IMR-90 (cell line): ENCODE data around the gene SCN8A. TPM values are rescaled to one million over a fixed set of nuclear protein-coding genes. Genes with fewer than 3 reads are reported as not detected.

ENCODE experiments used
- ATAC-seq: fragments of 200-7000 bp; cut with Tn5 transposase; 2 replicates; pipeline ENCODE4 v1.9.1; 2020; ENCODE audit warnings: low read depth, mild to moderate bottlenecking, moderate library complexity
- BruUV-seq: library from RNA; stranded (reverse); fragments of 400-500 nt; replicated peaks from 2 replicates; lab custom pipeline; 2021; lab: Mats Ljungman, UMichigan
- CTCF ChIA-PET: fragments of 300-600 bp; formaldehyde crosslinking; extraction: SDS; loops from one replicate; lab custom pipeline; 2021; ENCODE audit warnings: antibody characterized with exemption; lab: Yijun Ruan, JAX
- POLR2A ChIA-PET: fragments of 300-600 bp; sonication (Branson Sonifier 250); formaldehyde crosslinking; loops from one replicate; lab custom pipeline; 2022; ENCODE audit warnings: antibody characterized with exemption; ENCODE audit not compliant: unreplicated experiment; lab: Charles Lee
- DNase-seq: peaks from one replicate; pipeline ENCODE4 v3.0.0; 2013
- H2AFZ ChIP-seq: replicated peaks from 2 replicates; pipeline ENCODE3; 2013; ENCODE audit warnings: low read length, mild to moderate bottlenecking; ENCODE audit not compliant: poor library complexity
- H2AK5ac ChIP-seq: 2 replicates; pipeline ENCODE4 v1.6.1; 2013; ENCODE audit warnings: low read depth, low read length, inconsistent platforms
- H2AK9ac ChIP-seq: replicated peaks from 2 replicates; pipeline ENCODE3; 2013; ENCODE audit warnings: mild to moderate bottlenecking, low read depth, low read length, moderate library complexity; ENCODE audit not compliant: poor library complexity
- H2BK120ac ChIP-seq: 2 replicates; pipeline ENCODE4 v1.6.1; 2013; ENCODE audit warnings: low read depth, low read length, inconsistent platforms
- H2BK15ac ChIP-seq: 3 replicates; pipeline ENCODE4 v1.6.1; 2013; ENCODE audit warnings: low read depth, low read length, inconsistent platforms
- H2BK20ac ChIP-seq: 2 replicates; pipeline ENCODE4 v1.6.1; 2013; ENCODE audit warnings: low read depth, mild to moderate bottlenecking, inconsistent platforms, low read length, moderate library complexity
- H2BK5ac ChIP-seq: 2 replicates; pipeline ENCODE4 v1.6.1; 2013; ENCODE audit warnings: mild to moderate bottlenecking, low read depth, low read length, inconsistent platforms; ENCODE audit not compliant: poor library complexity, severe bottlenecking
- H3K14ac ChIP-seq: replicated peaks from 2 replicates; pipeline ENCODE4 v1.6.1; 2013; ENCODE audit warnings: low read depth, low read length, inconsistent platforms
- H3K18ac ChIP-seq: 2 replicates; pipeline ENCODE4 v1.6.1; 2013; ENCODE audit warnings: low read depth, low read length, control low read depth
- H3K23ac ChIP-seq: 2 replicates; pipeline ENCODE4 v1.6.1; 2013; ENCODE audit warnings: low read depth, low read length, inconsistent platforms
- H3K27ac ChIP-seq: 2 replicates; pipeline ENCODE4 v1.5.1; 2013; ENCODE audit warnings: mild to moderate bottlenecking, control low read depth, low read length; ENCODE audit not compliant: insufficient read depth
- H3K27me3 ChIP-seq: 2 replicates; pipeline ENCODE4 v1.6.1; 2013; ENCODE audit warnings: low read length; ENCODE audit not compliant: control insufficient read depth, insufficient read depth
- H3K36me3 ChIP-seq: 2 replicates; pipeline ENCODE4 v1.6.1; 2013; ENCODE audit warnings: low read length, mixed read lengths; ENCODE audit not compliant: control insufficient read depth, insufficient read depth
- H3K4ac ChIP-seq: 2 replicates; pipeline ENCODE4 v1.6.1; 2013; ENCODE audit warnings: low read depth, low read length, inconsistent platforms
- H3K4me1 ChIP-seq: 2 replicates; pipeline ENCODE4 v1.6.1; 2013; ENCODE audit warnings: low read length, mixed read lengths; ENCODE audit not compliant: control insufficient read depth, insufficient read depth
- H3K4me2 ChIP-seq: 2 replicates; pipeline ENCODE4 v1.6.1; 2013; ENCODE audit warnings: low read depth, mild to moderate bottlenecking, control low read depth, low read length, moderate library complexity
- H3K4me3 ChIP-seq: 2 replicates; pipeline ENCODE4 v1.5.1; 2013; ENCODE audit warnings: low read depth, mild to moderate bottlenecking, control low read depth, low read length, moderate library complexity; ENCODE audit not compliant: insufficient read depth
- H3K56ac ChIP-seq: 2 replicates; pipeline ENCODE4 v1.6.1; 2013; ENCODE audit warnings: low read length, inconsistent platforms; ENCODE audit not compliant: insufficient read depth; ENCODE audit errors: extremely low read depth
- H3K79me1 ChIP-seq, 2 experiments: 2 replicates each; pipeline ENCODE4 v1.6.1; 2013; ENCODE audit warnings: low read length in 2 of 2, inconsistent platforms in 1 of 2, low read depth in 1 of 2
- H3K9ac ChIP-seq: 2 replicates; pipeline ENCODE4 v1.6.1; 2013; ENCODE audit warnings: low read depth, low read length, control low read depth
- H3K9me1 ChIP-seq: 2 replicates; pipeline ENCODE4 v1.6.1; 2013; ENCODE audit warnings: low read length, inconsistent platforms; ENCODE audit not compliant: insufficient read depth
- H3K9me3 ChIP-seq: 2 replicates; pipeline ENCODE4 v1.6.1; 2013; ENCODE audit warnings: low read length; ENCODE audit not compliant: control insufficient read depth, insufficient read depth
- H4K20me1 ChIP-seq: 2 replicates; pipeline ENCODE4 v1.6.1; 2013; ENCODE audit warnings: low read length, inconsistent platforms; ENCODE audit not compliant: insufficient read depth
- H4K5ac ChIP-seq: 2 replicates; pipeline ENCODE4 v1.6.1; 2013; ENCODE audit warnings: mild to moderate bottlenecking, low read depth, low read length, control low read depth
- H4K8ac ChIP-seq, 2 experiments: 2 replicates each; pipeline ENCODE4 v1.6.1; 2013; ENCODE audit warnings: low read depth in 2 of 2, low read length in 2 of 2, control low read depth in 1 of 2, inconsistent platforms in 1 of 2
- H4K91ac ChIP-seq: 2 replicates; pipeline ENCODE4 v1.6.1; 2013; ENCODE audit warnings: low read depth, low read length, inconsistent platforms; ENCODE audit not compliant: insufficient read depth
- BHLHE40 ChIP-seq: fragments of 150-350 bp; IDR thresholded peaks from 2 replicates; pipeline ENCODE4 v1.6.1; 2016; ENCODE audit warnings: mild to moderate bottlenecking, low read depth, low read length
- CEBPB ChIP-seq: IDR thresholded peaks from 2 replicates; pipeline ENCODE4 v1.6.1; 2012; ENCODE audit warnings: low read depth, low read length, improper control_type of control experiment
- CHD1 ChIP-seq: IDR thresholded peaks from 2 replicates; pipeline ENCODE4 v1.6.1; 2012; ENCODE audit warnings: low read depth, low read length, improper control_type of control experiment
- FOS ChIP-seq: fragments of 150-350 bp; IDR thresholded peaks from 2 replicates; pipeline ENCODE4 v1.6.1; 2016; ENCODE audit warnings: low read depth, low read length
- MAFK ChIP-seq: IDR thresholded peaks from 2 replicates; pipeline ENCODE4 v1.6.1; 2012; ENCODE audit warnings: low read depth, low read length, improper control_type of control experiment
- NFE2L2 ChIP-seq: fragments of 150-350 bp; IDR thresholded peaks from 2 replicates; pipeline ENCODE4 v1.6.1; 2016; ENCODE audit warnings: low read depth, mild to moderate bottlenecking, low read length
- WGBS, 2 experiments: methylation state at CpG; one replicate each; pipeline versions ENCODE4 v1.1.5 to v1.1.7; 2013; ENCODE audit warnings: missing lambda C conversion rate in 2 of 2; ENCODE audit not compliant: insufficient read length in 1 of 2; ENCODE audit errors: extremely low coverage in 2 of 2; 5-methylcytosine and 5-hydroxymethylcytosine counted together
- dilution Hi-C: fragments of 300-500 bp; cut with HindIII; formaldehyde crosslinking; loops from one replicate; pipeline ENCODE4 v1.14.3; 2018; ENCODE audit warnings: low sequenced_read_pairs; ENCODE audit not compliant: unreplicated experiment
- in situ Hi-C: fragments of 300-500 bp; cut with MboI; formaldehyde crosslinking; loops from 3 replicates; pipeline ENCODE4 v1.14.3; 2019; ENCODE audit warnings: low sequenced_read_pairs, inconsistent platforms, mixed read lengths
- intact Hi-C: fragments of 100-400 bp; cut with micrococcal nuclease; formaldehyde crosslinking; loops from 2 replicates; pipeline ENCODE4 v1.10.0; 2022
- polyA plus RNA-seq, 3 experiments: library from polyadenylated mRNA; depleted of rRNA; stranded (reverse); fragments of >200 nt; gene quantifications; 2 replicates each; pipeline ENCODE4 v1.2.3, GENCODE V29; 2012; ENCODE audit warnings: low replicate concordance in 1 of 3
- total RNA-seq: library from RNA; depleted of rRNA; stranded (reverse); fragments of >200 nt; gene quantifications from 2 replicates; pipeline ENCODE4 v1.2.3, GENCODE V29; 2012

The SCN8A gene
- total and polyA plus RNA-seq, 2 of the 4 experiments (the other 2 are of a cell fraction): 6.9 to 19.7 TPM

- Histone ChIP-seq H4K91ac (peak overlapping the region; percentile 85), H3K23ac (no peak overlapping the region), H3K4me1 (peaks cover 7% of the 10 kb centered on the region), H3K27me3 (no peaks in the 10 kb centered on the region), H3K9ac (no peak overlapping the region), H3K79me1 (0 out of 4 replicates have a peak, but pooled peaks cover 0 to 3% of the 10 kb centered on the region in 2 experiments), H3K4me2 (no peak overlapping the region), H3K14ac (peak overlapping the region; percentile 76; the same call in 1 of the 2 replicates), H2AK5ac (peak overlapping the region; percentile 86; the same call in 1 of the 2 replicates), H3K9me1 (peaks cover 14% of the 10 kb centered on the region), H3K9me3 (peaks cover 8% of the 10 kb centered on the region), H2BK15ac (peak overlapping the region; percentile 45; the same call in 1 of the 3 replicates), H3K56ac (no peak overlapping the region), H3K18ac (0 out of 2 replicates have a peak overlapping the region, but pooled peaks have one; percentile 18), H2AK9ac (no peak overlapping the region), H3K27ac (no peak overlapping the region; the same call in 1 of the 2 replicates), H3K4ac (peak overlapping the region; percentile 70), H3K36me3 (peaks cover 12% of the 10 kb centered on the region), H2AFZ (no peak overlapping the region), H4K8ac (0 out of 4 replicates have a peak overlapping the region, but pooled peaks of 1 of the 2 experiments have one; percentile 13), H3K4me3 (no peak overlapping the region), H2BK20ac (peak overlapping the region; percentile 95), H4K20me1 (peaks cover 4% of the 10 kb centered on the region; the same call in 1 of the 2 replicates), H4K5ac (no peak overlapping the region; the same call in 1 of the 2 replicates), H2BK120ac (peak overlapping the region; percentile 82), H2BK5ac (peak overlapping the region; percentile 69)
- peak; percentile 96 for TF ChIP-seq NFE2L2
- TF ChIP-seq FOS: 0 out of 2 replicates have a peak, but pooled peaks have one; percentile 24
- peak; percentile 93 for TF ChIP-seq CEBPB
- no peak for TF ChIP-seq CHD1
- peak; percentile 81 for TF ChIP-seq MAFK
- TF ChIP-seq BHLHE40: no peak
- peak; percentile 69 for ATAC-seq
- no TSS peak for BruUV-seq
- ChIA-PET CTCF (interaction anchor here (0.8 kb wide), 1 partner anchor 273 kb away, joined by 3 read pairs; no protein-coding TSS in a partner anchor), POLR2A (no interaction called here)
- peak; percentile 77 for DNase-seq
- in situ Hi-C loops: no loop called here
- WGBS, 2 experiments: no CpG with 5 or more reads among the region's 2 CpGs
- intact Hi-C loops: no loop called here
- dilution Hi-C loops: no loop called here
Observed at GRCh38 chr12:51773145-51773869, 182.3 kb downstream of the SCN8A start.
